ENCODE measurements around the gene GOSR2.
"Not testable (repeated sequence)": the region's sequence is repeated elsewhere in the genome, so short reads cannot be mapped to it uniquely, and the experiment has no call there.

GOSR2 gene

GRCh38 chr17:46892192-46892703, 30.7 kb upstream of the GOSR2 start:
- no peak for DNase-seq (ENCODE audit: low read depth, low spot score)

GRCh38 chr17:46894024-46894423, 28.9 kb upstream of the GOSR2 start:
- DNase-seq (ENCODE audit: low read depth, low spot score) = no peak

- peak; percentile 45 for DNase-seq (ENCODE audit: low read depth, low spot score)
Observed at GRCh38 chr17:46894476-46895151, 28.3 kb upstream of the GOSR2 start.

- DNase-seq (ENCODE audit: low read depth, low spot score) = no peak
Observed at GRCh38 chr17:46895171-46895570, 27.8 kb upstream of the GOSR2 start.

- no peak for DNase-seq (ENCODE audit: low read depth, low spot score)
Observed at GRCh38 chr17:46896991-46897390, 26.0 kb upstream of the GOSR2 start.

GRCh38 chr17:46898364-46898763, 24.6 kb upstream of the GOSR2 start:
- no peak for DNase-seq (ENCODE audit: low read depth, low spot score)

- DNase-seq (ENCODE audit: low read depth, low spot score) = no peak
Observed at GRCh38 chr17:46898860-46899259, 24.1 kb upstream of the GOSR2 start.

GRCh38 chr17:46901291-46901690, 21.7 kb upstream of the GOSR2 start:
- no peak for DNase-seq (ENCODE audit: low read depth, low spot score)

GRCh38 chr17:46903762-46904672, 18.9 kb upstream of the GOSR2 start:
- DNase-seq (ENCODE audit: low read depth, low spot score) = no peak

GRCh38 chr17:46908068-46908737, 14.8 kb upstream of the GOSR2 start:
- no peak for DNase-seq (ENCODE audit: low read depth, low spot score)

- no peak for DNase-seq (ENCODE audit: low read depth, low spot score)
Observed at GRCh38 chr17:46910179-46910927, 12.6 kb upstream of the GOSR2 start.

- DNase-seq (ENCODE audit: low read depth, low spot score) = no peak
Observed at GRCh38 chr17:46911311-46911710, 11.6 kb upstream of the GOSR2 start.

GRCh38 chr17:46915596-46915995, 7.4 kb upstream of the GOSR2 start:
- no peak for DNase-seq (ENCODE audit: low read depth, low spot score)

GRCh38 chr17:46916211-46916610, 6.7 kb upstream of the GOSR2 start:
- no peak for DNase-seq (ENCODE audit: low read depth, low spot score)

GRCh38 chr17:46916623-46917022, 6.3 kb upstream of the GOSR2 start:
- DNase-seq (ENCODE audit: low read depth, low spot score) = no peak

- no peak for DNase-seq (ENCODE audit: low read depth, low spot score)
Observed at GRCh38 chr17:46917041-46917440, 5.9 kb upstream of the GOSR2 start.

GRCh38 chr17:46917516-46917915, 5.4 kb upstream of the GOSR2 start:
- no peak for DNase-seq (ENCODE audit: low read depth, low spot score)

- DNase-seq (ENCODE audit: low read depth, low spot score) = not testable (repeated sequence)
Observed at GRCh38 chr17:46921962-46922361, 998 bp upstream of the GOSR2 start.

GRCh38 chr17:46922487-46922803, 515 bp upstream of the GOSR2 start:
- DNase-seq (ENCODE audit: low read depth, low spot score) = no peak

GRCh38 chr17:46925185-46925868, 2.4 kb downstream of the GOSR2 start:
- no peak for DNase-seq (ENCODE audit: low read depth, low spot score)

All from astrocyte of the hippocampus (primary cell).